CD4-positive, alpha-beta T cell treated with Interleukin-15 for 1 hour (primary cell): ENCODE data around the gene GXYLT1.
"Not testable (repeated sequence)": the region's sequence is repeated elsewhere in the genome, so short reads cannot be mapped to it uniquely, and the experiment has no call there.

Experiments
- DNase-seq: peaks from one replicate; pipeline ENCODE4 v3.0.0-alpha.2; 2020

The GXYLT1 gene

GRCh38 chr12:42143452-42144157 lies 1.1 kb downstream of the GXYLT1 start:
- no peak for DNase-seq

GRCh38 chr12:42141981-42142606 lies 2.6 kb downstream of the GXYLT1 start:
- DNase-seq = no peak

- DNase-seq = no peak
Measured at GRCh38 chr12:42140901-42141300, 3.8 kb downstream of the GXYLT1 start.

GRCh38 chr12:42135259-42135814 lies 9.3 kb downstream of the GXYLT1 start:
- no peak for DNase-seq

- DNase-seq = no peak
Measured at GRCh38 chr12:42130672-42131402, 13.8 kb downstream of the GXYLT1 start.

- no peak for DNase-seq
Measured at GRCh38 chr12:42129595-42130204, 15.0 kb downstream of the GXYLT1 start.

GRCh38 chr12:42128888-42129287 lies 15.8 kb downstream of the GXYLT1 start:
- no peak for DNase-seq

GRCh38 chr12:42128327-42128726 lies 16.3 kb downstream of the GXYLT1 start:
- DNase-seq = no peak

GRCh38 chr12:42126963-42127362 lies 17.7 kb downstream of the GXYLT1 start:
- DNase-seq = no peak

- DNase-seq = no peak
Measured at GRCh38 chr12:42125388-42125767, 19.3 kb downstream of the GXYLT1 start.

GRCh38 chr12:42124764-42125387 lies 19.8 kb downstream of the GXYLT1 start:
- DNase-seq = no peak

- no peak for DNase-seq
Measured at GRCh38 chr12:42119085-42119633, 25.5 kb downstream of the GXYLT1 start.

GRCh38 chr12:42118136-42118879 lies 26.4 kb downstream of the GXYLT1 start:
- DNase-seq = no peak

GRCh38 chr12:42109031-42109430 lies 35.6 kb downstream of the GXYLT1 start:
- DNase-seq = no peak

- DNase-seq = not testable (repeated sequence)
Measured at GRCh38 chr12:42106791-42107190, 37.9 kb downstream of the GXYLT1 start.

- DNase-seq = no peak
Measured at GRCh38 chr12:42104784-42105183, 39.9 kb downstream of the GXYLT1 start.

GRCh38 chr12:42104087-42104486 lies 40.6 kb downstream of the GXYLT1 start:
- no peak for DNase-seq

GRCh38 chr12:42103155-42103554 lies 41.5 kb downstream of the GXYLT1 start:
- DNase-seq = no peak

GRCh38 chr12:42102720-42103119 lies 42.0 kb downstream of the GXYLT1 start:
- DNase-seq = no peak

GRCh38 chr12:42099433-42099832 lies 45.2 kb downstream of the GXYLT1 start:
- DNase-seq = no peak

- DNase-seq = no peak
Measured at GRCh38 chr12:42097971-42098370, 46.7 kb downstream of the GXYLT1 start.

- peak; percentile 18 for DNase-seq
Measured at GRCh38 chr12:42094277-42094676, 50.4 kb downstream of the GXYLT1 start.
